Measurements from ENCODE around the gene ZBTB42. TPM values are rescaled to one million over a fixed set of nuclear protein-coding genes. Genes with fewer than 3 reads are reported as not detected.

The ZBTB42 gene
- total and polyA plus RNA-seq, 2 of the 13 experiments (the other 11 are each of a cell fraction or from before 2014, with no cell fraction given) = 2.8 to 4.2 TPM

- TF ChIP-seq BCLAF1 (IDR thresholded peaks at IDR 0.05) (no peak), ZFP90 (CRISPR knock-in tag; IDR thresholded peaks at IDR 0.05; ENCODE audit: borderline replicate concordance) (no peak; the same call in 1 of the 2 replicates), FOXA1 (IDR thresholded peaks at IDR 0.05) (no peak), FOXA1 (CRISPR knock-in tag; IDR thresholded peaks at IDR 0.05) (peak; percentile 40; the same call in 1 of the 2 replicates), ZNF335 (CRISPR knock-in tag; IDR thresholded peaks at IDR 0.05) (no peak), SAP130 (CRISPR knock-in tag; IDR thresholded peaks at IDR 0.05; ENCODE audit: low read depth) (peak; percentile 95), MTA3 (CRISPR knock-in tag; IDR thresholded peaks at IDR 0.05) (no peak), ZNF747 (CRISPR knock-in tag; IDR thresholded peaks at IDR 0.05; ENCODE audit: borderline replicate concordance) (0 out of 2 replicates have a peak, but pooled peaks have one; percentile 16), ZNF350 (CRISPR knock-in tag; IDR thresholded peaks at IDR 0.05; ENCODE audit: borderline replicate concordance, low read depth) (0 out of 2 replicates have a peak, but pooled peaks have one; percentile 37), STAG1 (CRISPR knock-in tag; IDR thresholded peaks at IDR 0.05) (no peak), ZBTB1 (CRISPR knock-in tag; IDR thresholded peaks at IDR 0.05; ENCODE audit: borderline replicate concordance) (no peak), TBP (CRISPR knock-in tag; IDR thresholded peaks at IDR 0.05) (no peak), TAF15 (IDR thresholded peaks at IDR 0.05; ENCODE audit: low read depth, low read length, poor library complexity, severe bottlenecking) (no peak), ZMYM2 (CRISPR knock-in tag; IDR thresholded peaks at IDR 0.05) (no peak), ZNF629 (CRISPR knock-in tag; conservative IDR thresholded peaks at IDR 0.05) (no peak), PLRG1 (conservative IDR thresholded peaks at IDR 0.05) (no peak), ZNF138 (CRISPR knock-in tag; IDR thresholded peaks at IDR 0.05; ENCODE audit: low read depth) (no peak)
- TF ChIP-seq, protein P1, sequence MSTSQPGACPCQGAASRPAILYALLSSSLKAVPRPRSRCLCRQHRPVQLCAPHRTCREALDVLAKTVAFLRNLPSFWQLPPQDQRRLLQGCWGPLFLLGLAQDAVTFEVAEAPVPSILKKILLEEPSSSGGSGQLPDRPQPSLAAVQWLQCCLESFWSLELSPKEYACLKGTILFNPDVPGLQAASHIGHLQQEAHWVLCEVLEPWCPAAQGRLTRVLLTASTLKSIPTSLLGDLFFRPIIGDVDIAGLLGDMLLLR (CRISPR knock-in tag; IDR thresholded peaks at IDR 0.05) = no peak
- TF ChIP-seq, protein P2, sequence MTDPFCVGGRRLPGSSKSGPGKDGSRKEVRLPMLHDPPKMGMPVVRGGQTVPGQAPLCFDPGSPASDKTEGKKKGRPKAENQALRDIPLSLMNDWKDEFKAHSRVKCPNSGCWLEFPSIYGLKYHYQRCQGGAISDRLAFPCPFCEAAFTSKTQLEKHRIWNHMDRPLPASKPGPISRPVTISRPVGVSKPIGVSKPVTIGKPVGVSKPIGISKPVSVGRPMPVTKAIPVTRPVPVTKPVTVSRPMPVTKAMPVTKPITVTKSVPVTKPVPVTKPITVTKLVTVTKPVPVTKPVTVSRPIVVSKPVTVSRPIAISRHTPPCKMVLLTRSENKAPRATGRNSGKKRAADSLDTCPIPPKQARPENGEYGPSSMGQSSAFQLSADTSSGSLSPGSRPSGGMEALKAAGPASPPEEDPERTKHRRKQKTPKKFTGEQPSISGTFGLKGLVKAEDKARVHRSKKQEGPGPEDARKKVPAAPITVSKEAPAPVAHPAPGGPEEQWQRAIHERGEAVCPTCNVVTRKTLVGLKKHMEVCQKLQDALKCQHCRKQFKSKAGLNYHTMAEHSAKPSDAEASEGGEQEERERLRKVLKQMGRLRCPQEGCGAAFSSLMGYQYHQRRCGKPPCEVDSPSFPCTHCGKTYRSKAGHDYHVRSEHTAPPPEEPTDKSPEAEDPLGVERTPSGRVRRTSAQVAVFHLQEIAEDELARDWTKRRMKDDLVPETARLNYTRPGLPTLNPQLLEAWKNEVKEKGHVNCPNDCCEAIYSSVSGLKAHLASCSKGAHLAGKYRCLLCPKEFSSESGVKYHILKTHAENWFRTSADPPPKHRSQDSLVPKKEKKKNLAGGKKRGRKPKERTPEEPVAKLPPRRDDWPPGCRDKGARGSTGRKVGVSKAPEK (CRISPR knock-in tag; IDR thresholded peaks at IDR 0.05; ENCODE audit: borderline replicate concordance) = no peak
- TF ChIP-seq, protein P3, sequence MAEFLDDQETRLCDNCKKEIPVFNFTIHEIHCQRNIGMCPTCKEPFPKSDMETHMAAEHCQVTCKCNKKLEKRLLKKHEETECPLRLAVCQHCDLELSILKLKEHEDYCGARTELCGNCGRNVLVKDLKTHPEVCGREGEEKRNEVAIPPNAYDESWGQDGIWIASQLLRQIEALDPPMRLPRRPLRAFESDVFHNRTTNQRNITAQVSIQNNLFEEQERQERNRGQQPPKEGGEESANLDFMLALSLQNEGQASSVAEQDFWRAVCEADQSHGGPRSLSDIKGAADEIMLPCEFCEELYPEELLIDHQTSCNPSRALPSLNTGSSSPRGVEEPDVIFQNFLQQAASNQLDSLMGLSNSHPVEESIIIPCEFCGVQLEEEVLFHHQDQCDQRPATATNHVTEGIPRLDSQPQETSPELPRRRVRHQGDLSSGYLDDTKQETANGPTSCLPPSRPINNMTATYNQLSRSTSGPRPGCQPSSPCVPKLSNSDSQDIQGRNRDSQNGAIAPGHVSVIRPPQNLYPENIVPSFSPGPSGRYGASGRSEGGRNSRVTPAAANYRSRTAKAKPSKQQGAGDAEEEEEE (CRISPR knock-in tag; IDR thresholded peaks at IDR 0.05; ENCODE audit: borderline replicate concordance) = no peak
- TF ChIP-seq, protein P4, sequence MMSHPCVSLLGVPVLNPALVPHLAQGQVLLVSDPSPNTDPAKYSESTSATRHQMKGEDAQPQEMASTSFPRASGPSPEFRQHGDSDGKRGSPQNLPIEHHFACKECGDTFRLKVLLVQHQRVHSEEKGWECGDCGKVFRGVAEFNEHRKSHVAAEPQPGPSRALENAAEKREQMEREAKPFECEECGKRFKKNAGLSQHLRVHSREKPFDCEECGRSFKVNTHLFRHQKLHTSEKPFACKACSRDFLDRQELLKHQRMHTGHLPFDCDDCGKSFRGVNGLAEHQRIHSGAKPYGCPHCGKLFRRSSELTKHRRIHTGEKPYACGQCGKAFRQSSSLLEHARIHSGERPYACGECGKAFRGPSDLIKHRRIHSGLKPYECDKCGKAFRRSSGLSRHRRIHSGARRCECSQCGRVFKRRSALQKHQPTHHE (CRISPR knock-in tag; IDR thresholded peaks at IDR 0.05; ENCODE audit: borderline replicate concordance) = peak; percentile 63; the same call in 1 of the 2 replicates
Observed at GRCh38 chr14:104766863-104767633, 33.9 kb upstream of the ZBTB42 start (continued).

Measured in HepG2 (cell line).